CD4-positive, alpha-beta T cell treated with Interleukin-21 for 1 hour (primary cell): Measurements from ENCODE around the gene ADGRB3.

Source experiments
- DNase-seq: peaks from one replicate; pipeline ENCODE4 v3.0.0-alpha.2; 2020

The ADGRB3 gene

DNA sequence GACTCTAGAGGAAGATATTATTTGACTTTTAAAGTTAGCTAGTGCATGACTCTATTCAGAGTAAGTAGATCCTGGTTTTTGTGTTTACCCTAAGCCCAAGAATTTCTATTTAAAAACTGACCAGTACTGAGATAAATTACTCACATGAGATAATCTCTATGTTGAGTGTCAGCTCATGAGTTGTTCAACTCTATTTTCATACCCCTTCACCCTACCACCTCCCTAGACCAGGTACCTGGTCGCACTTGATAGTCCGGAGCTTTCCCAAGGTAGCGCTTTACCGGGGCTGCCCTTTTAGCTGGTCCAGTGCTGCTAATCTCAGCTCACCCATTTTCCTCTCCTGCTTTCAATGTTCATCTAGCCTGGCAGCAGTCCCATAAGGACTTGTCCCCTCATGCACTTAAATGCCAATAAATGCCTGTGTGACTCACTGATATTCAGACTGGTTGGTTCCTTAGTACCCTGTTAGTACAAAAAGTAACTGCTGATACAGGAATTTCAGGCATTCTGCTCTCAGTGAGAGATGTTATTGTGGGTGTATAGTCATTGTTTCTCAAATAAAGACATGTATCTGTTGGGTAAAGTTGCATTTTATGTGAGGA lies 503.9 kb downstream of the ADGRB3 start:
- DNase-seq: no peak

DNA sequence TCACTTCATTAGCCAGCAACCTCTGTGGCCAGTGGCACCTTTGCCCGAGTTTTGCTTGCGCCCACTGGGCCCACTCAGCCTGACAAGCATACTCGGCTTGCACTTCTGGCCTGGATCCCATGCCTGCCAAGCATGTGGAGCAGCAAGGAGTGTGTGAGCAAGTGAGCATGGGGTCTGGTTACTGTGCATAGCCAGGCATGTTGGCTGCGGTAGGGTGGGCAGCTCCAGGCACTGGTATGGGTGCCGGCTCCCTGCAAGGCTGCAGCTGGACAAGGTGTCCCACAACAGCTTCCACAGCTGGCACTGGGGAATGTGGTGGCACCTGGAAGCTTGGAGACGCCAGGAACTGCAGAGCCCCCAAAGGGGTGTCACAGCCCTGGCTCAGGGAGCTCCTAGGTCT lies 510.0 kb downstream of the ADGRB3 start:
- DNase-seq: no peak

DNA sequence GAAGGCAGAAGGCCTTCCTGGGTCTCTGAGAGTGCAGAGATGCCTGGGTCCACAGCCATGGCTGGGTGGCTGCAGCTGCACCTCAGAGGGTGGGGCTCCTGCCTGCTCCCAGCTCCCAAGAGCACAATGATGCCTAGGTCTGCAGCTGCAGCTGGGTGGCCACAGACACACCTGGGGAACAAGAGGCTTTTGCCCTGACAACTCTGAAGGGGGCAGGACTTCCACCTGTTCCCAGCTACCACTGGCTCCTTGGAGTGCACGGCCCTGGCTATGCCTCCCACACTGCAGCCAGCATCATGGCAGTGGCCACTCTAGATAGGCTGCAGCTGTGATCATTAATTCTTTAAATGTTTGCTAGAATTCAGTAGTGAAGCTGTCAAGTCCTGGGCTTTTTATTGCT lies 511.3 kb downstream of the ADGRB3 start:
- DNase-seq: no peak

DNA sequence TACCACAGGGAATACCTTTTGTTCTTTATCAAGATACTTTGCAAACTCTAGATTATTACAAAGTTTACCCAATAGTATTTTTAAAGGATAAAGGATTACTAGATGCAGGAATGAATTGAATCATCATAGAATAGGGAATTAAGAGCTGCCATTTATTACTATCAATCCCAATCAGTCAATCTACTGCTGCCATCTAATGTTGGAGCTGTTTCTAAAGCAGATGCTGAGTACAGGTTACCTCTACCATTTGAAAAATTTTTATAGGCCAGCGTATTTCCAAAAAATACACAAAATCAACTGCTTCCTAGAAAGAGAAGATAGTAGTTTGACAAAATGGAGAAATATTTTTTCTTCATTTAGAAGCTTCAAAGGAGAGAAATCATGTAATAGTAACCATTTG lies 520.4 kb downstream of the ADGRB3 start:
- DNase-seq: no peak

DNA sequence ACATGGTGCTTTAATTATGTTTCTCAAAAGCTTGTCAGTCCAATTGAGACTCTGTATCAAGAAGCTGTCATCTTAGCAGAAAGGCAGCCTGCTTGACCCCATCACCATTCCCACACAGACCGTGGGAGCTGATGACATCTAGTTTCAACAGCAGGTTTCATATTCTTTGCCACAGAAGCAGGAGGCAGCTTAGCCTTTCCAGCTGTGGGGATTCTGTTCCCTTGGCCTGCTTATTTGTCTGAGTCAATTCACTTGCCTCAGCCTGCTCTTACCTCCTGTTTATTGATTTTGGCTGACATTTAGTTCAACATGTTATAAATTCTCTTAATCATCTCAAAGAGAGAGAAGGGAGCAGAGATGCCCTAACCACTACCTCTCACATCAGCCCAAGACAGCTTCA lies 527.7 kb downstream of the ADGRB3 start:
- no peak for DNase-seq

DNA sequence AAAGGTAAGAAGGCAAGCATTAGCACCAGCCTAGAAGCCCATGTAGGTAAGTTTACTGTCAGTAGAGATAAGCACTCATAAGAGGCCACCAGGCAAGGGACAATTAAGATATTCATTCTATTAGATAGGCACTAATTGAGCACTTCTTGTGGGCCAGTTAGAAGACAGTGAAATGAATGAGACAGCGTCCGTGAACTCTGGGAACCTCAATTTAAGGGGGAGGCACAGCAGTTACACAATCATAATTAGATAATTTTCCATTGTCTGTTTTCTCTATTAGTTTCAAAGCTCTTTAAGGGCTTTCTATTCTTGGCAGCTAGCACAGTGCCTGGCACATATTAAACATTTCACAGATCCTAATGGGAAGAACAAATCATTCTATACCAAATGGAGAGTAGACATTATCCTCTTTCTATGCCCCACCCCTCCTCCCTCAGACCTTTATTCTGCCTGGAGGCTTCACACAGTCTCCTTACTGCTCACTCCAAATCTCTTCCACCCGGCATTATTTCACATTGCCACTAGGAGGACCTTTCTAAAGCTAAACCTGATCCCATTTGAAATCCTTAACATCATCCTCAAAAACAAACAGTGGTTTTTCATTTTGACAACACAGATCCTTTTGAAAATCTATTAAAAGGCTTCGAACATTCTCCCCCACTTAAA lies 529.6 kb downstream of the ADGRB3 start:
- DNase-seq: no peak

DNA sequence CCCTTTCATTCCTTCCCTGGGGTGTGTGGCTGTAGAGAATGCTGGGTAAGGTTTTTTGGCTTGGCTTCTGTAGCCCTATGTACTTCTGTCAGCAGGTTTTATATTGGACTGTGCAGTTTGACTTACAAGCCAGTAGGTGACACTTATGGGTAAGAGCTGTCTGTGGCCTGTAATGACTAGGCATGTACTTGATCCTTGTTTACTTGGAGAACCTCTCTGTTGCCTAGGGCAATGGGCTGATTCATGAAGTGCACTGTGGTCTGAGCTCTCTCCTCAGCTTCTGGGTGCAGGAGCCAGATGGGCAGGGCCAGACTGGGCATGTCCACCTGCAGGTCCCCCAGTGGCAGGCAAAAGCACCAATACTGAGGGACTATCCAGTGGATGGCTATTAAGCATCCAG lies 544.6 kb downstream of the ADGRB3 start:
- DNase-seq: no peak

DNA sequence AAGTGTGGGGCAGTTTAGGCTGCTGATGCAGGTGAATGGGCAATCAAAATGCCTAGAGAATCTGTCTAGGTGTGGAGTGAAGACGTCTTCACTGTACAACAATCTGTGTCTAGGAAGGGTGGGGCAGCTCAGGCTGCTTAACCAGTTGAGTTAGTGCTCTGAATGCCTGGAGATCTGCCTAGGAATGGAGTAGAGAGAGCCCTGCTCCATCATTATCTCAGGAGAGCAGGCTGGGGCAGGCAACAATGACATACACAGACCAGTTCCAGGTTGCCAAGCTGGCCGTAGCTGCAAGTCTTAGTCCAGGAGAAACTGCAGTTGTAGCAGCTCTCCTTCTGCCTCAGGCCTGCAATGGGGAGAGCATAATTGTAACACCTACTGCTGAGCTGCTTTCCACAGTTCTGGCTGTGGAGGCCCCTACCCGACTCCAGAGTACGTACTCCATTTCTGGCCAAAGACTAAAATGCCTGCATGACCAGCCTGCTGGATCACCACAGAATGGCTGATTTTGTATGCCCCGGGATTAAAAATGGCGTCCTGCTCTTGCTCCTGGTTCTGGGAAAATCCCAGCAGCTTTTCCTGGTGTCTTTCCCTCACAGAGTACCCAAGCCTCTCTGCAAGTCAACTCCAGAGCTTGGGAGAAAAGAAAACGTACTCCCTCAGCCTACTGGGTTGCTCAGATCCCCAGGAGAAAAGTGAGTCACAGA lies 545.4 kb downstream of the ADGRB3 start:
- DNase-seq: no peak

DNA sequence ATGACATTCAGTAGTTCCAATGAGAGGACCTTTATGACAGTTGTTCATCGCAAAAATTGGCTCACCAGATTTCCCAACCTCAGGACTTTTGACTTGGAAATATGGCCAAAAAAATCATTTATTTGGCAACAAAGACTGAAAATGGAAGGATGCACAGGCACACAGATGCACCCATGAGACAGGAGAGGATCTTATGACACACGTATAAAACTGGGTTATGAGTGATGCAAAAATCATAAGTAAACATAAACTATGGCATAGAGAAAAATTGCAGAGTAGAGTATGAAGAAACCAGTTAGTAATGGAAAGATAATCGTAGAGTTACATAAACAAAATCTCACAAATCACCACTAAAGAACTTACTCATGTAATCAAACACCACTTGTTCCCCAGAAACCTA lies 546.9 kb downstream of the ADGRB3 start:
- DNase-seq: no peak

DNA sequence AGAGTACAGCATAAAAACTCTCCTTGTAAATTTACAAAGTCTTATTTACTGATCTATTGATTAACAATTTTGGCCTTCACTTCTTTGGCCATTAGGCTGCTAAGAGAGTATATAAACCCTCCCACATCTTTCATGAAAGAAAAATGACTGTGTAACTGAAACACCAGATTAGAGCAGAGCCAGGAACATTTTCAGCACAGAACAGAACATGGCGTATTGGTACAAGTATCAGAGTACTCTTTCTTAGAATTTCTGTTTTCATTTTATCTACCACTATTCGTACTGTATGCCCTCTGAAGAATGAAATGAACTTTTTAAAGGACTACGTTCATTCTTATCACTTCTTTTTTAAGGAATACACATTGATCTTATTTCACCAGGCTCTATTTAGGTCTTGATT lies 550.2 kb downstream of the ADGRB3 start:
- no peak for DNase-seq

DNA sequence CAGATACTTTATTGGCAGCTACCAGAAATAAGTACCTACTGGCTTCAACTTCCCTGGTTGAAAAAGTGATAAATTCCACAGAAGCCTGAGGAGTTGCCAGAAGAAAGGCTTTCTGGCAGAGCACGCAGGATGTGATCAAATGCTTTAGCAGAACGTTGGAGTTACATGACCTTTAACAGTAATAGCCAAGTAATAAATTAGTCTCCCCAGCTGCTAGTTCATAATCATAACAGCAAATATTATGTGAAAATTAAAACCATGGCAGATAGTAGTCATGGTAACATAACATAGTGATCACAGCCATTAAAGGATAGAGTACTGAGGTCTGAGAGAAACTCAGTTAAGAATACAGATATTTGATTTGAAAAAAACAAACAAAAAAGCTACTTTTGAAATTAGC lies 567.7 kb downstream of the ADGRB3 start:
- no peak for DNase-seq

DNA sequence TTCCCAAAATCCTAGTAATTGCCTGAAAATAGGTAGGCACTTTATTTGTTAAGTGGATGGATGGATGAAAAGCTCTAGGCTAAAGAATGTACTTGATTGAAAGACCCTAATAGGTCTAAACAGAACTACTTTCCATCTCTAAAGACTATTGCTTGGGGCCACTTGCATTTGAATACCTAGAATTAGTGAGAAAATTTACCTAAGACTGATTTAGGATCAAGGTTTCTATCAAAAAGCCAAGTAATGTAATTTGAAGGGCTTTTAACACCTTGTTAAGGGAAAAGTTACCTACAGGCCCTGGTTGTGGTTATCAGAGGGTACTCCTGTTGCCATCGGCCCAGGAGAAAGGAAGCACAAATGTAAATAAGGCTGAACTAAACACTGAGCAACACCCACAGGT lies 581.0 kb downstream of the ADGRB3 start:
- no peak for DNase-seq

DNA sequence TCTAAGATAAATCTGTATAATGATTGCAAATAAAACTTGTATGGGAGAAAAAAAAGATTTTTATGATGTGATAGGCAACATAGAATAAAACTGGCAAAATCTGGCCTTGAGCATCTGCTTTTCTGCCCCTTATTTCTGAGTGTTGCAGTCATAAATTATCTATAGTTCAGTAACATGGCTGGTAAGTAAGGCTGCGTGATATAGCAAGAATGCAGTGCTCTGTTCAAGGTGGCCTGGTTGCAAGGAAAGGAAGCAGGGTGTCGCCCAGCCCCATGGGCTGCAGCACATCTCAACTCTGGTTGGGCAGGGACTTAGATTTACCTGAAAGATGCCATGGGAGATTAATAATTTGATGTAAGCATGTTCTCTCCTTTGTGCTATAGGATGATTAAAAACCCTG lies 582.3 kb downstream of the ADGRB3 start:
- no peak for DNase-seq

DNA sequence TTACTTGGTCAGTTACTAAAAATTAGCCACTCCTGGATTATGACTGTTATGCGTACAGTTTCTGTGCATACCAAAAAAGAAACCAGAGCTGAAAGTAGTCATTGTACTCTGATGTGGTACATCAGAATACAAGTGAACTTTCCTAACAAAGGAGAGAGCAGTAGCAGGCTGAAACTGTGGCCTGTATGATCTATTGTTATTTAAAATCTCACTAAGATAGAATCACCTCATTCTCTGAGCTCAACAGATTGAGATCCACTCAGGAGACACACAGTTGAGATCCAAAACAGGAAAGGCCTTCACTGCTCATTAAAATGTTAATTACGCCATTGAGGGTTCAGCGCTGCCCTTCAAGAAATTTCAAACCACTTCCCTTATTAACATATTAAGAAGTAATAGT lies 585.3 kb downstream of the ADGRB3 start:
- DNase-seq: no peak

DNA sequence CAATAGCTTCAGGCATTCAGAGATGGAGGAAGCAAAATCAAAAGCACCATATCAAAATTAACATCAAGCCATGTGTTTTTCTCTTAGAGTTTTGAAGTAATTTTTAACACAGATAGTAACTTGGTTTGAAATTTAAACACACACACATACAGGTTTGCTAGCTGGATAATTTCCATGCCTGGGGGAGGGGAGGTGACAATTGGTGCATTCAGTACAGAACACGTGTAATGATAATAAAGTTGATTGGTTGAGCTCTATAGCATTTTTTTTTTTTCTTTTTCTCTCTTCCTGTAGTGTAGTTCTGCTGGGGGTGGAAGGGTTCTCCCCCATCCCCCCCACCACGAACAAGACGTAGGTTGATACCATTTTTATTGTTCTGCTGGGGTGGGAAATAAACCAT lies 596.9 kb downstream of the ADGRB3 start:
- DNase-seq: no peak

DNA sequence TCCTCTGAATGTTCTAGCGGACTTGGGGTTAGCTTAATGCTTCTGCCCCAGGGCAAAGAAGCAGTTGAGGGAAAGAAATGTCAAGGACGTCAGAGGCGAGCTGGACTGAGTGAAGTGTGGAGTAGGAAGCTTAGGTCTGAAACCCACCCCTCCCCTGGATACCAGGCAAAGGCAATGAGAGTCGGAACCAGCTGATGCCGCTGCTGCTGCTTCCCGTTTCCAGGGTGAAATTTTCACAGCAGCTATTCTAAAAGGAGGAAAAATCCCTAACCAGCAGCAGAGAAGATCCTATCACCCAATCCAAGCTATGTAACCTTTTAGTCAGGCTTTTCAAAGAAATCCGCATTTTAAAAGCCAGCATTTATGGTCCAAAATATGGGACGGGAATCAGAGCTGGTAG lies 597.4 kb downstream of the ADGRB3 start:
- no peak for DNase-seq

DNA sequence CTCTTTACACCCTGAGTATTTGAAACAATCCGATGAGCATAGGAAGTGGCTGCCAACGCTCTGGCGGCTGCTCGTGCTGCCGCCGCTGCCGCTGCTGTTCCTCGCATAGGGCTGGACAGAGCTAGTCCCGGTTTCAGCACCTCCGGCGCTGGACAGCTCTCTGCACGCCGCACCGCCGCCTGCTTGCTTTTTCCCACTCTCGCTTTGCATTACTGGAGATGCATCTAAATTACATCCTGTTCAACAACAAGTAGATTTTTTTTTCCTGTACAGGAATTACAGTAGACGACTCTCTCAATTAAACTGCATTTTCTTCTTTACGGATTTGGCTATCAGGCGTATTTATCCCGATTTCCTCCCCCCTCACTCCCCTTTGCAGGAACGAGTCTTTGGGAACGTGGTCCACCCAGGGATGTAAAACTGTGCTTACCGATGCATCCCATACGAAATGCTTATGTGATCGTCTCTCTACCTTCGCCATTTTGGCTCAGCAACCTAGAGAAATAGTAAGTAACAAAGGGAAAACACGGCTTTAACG lies 597.9 kb downstream of the ADGRB3 start:
- peak; percentile 24 for DNase-seq

DNA sequence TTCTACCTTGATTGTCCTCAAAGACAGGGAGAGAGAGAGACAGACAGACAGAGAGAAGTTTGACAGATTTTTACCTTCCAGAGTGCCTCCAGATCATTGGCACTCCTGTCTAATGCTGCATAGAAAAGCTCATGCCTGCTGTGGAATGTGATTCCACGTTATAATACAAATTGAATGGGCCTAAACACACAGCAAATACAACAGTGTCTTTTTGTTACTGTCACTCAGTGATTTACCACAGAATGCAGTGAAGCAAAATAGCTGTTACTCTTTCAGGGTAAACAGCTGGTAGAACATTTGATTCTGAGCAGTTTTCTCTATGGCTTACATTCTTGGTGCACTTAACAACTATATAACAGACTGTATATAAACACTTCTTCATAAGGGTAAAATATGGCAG lies 603.0 kb downstream of the ADGRB3 start:
- DNase-seq: no peak

DNA sequence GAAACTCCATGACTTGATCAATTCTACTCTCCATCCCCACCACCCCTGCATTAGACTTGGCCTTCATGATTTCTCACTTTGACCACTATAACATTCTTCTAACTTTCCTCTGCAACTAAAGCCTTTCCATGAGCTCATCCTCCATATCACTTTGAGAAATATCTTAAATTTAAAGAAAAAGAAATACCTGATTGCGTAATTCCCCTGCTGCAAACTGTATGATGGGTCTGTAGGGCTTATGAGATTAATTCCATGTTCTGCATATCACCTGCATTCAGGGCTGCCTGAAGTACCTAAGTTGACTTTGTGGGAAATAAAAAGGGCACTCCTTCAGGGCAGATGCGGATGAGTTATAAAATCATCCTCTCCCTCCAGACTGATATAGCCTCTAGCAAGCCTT lies 611.9 kb downstream of the ADGRB3 start:
- DNase-seq: no peak

DNA sequence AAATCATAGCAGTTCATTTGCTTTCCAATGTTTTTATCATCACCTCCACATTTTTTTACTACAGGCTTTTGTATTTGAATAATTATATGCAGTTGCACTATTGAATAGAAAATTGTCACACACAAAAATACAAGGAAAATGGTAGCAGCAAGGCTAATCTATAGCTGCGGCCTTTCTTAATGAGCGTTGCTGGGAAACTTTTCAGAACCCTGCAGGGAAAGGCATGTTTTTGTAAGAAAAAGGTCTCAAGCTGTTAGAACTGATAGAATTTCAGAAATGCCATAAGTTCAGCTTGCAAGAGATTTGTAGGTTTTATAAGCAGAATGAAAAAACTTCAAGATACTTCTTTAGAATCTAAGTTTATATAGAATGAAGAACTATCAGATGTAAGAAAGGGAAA lies 625.9 kb downstream of the ADGRB3 start:
- DNase-seq: no peak

DNA sequence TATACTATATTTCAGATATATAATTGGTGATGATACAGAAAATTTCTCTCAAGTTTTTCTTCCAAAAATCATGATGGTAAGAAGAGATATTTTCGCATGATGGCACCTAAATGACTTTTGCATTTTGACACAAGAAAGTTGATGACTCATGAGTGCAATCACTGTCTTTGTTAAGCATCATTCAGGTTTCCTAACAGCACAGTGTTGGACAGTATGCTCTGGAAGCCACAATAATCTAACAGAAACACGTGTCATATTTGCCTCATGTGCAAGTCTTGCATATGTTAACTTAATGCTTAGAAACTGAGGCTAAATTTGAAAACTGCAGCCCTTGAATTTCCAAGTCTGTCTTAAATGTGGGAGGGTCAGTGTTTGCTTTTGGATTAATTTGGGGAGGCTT lies 628.2 kb downstream of the ADGRB3 start:
- no peak for DNase-seq

DNA sequence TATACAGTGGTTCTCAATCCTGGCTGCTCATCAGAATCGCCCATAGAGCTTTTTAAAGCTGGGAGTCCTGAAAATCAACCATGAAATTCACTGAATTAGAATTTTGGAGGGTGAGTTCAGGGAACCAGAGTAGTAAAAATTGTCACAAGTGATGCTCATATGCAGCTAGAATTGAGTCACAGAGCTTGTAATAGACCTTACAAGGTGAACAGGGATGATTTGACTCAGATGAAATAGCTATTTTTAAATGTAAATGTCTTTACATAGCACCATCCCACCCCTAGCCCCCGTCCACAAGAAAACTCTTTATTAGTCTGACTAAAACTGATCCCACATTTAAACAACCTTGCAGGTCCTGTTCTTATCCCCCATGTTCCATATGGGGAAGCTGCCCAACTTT lies 630.0 kb downstream of the ADGRB3 start:
- no peak for DNase-seq

DNA sequence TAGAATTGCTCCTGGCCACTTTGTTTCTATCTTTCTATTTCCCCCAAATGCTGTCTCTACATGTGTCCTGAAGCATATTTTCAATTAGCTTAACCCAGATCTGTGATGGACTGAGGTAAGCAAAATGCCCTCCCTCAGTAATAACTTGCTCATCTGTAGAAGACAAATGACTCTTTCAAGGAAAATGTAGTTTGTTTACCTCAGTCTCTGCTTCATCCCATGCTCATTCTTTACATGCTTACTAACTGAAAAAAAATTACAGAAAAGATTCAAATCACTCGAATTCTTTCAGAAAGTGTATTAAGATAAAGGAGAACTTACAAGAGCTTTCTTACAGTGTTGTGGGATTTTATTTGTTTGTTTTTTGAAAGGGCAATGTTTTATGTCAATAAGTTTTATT lies 630.6 kb downstream of the ADGRB3 start:
- DNase-seq: no peak

DNA sequence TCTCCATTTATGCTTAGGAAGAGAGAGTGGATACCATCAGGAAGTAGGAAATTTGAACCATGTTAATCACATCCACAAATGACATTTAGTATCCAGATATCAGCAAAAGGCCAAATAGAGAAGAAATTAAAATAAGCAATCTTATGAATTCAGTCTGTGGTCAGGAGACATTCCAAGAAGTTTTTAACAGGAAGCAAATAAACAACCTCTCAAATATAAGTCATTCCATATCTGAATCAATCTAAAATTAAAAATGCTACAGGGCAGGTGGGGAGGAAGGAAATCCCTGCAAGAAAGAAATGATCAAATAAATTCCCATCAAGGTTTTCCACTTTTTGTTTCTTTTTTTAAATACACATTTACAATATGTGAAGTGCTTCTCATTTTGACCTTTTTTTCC lies 641.1 kb downstream of the ADGRB3 start:
- DNase-seq: no peak
